Activated B cell treated with CpG ODN at 0.5 μM for 24 hours (primary cell): ENCODE data around the gene TMCO2. TPM values are rescaled to one million over a fixed set of nuclear protein-coding genes. Genes with fewer than 3 reads are reported as not detected.

ENCODE experiments used
- ATAC-seq: fragments of 200-7000 bp; cut with Tn5 transposase; one replicate; pipeline ENCODE4 v1.10.0; 2021; ENCODE audit warnings: low read depth, mild to moderate bottlenecking, moderate library complexity
- CTCF ChIA-PET: fragments of 350-600 bp; sonication (Branson Sonifier 250); formaldehyde crosslinking; loops from one replicate; lab custom pipeline; 2021; ENCODE audit warnings: antibody characterized with exemption; lab: Charles Lee
- POLR2A ChIA-PET: fragments of 350-600 bp; sonication (Branson Sonifier 250); formaldehyde crosslinking; loops from one replicate; lab custom pipeline; 2021; ENCODE audit warnings: antibody characterized with exemption; lab: Charles Lee
- DNase-seq: peaks from one replicate; pipeline ENCODE4 v3.0.0; 2022
- H3K27ac Mint-ChIP-seq: one replicate; pipeline ENCODE4 v1.8.0; 2020; ENCODE audit warnings: mixed read lengths
- H3K27me3 Mint-ChIP-seq: one replicate; pipeline ENCODE4 v1.8.0; 2021; ENCODE audit warnings: mixed read lengths
- H3K36me3 Mint-ChIP-seq: one replicate; pipeline ENCODE4 v1.8.0; 2021; ENCODE audit warnings: low read depth, mixed read lengths
- H3K4me1 Mint-ChIP-seq: one replicate; pipeline ENCODE4 v1.8.0; 2021; ENCODE audit warnings: mixed read lengths
- H3K4me3 Mint-ChIP-seq: one replicate; pipeline ENCODE4 v1.8.0; 2020; ENCODE audit warnings: mild to moderate bottlenecking, mixed read lengths
- H3K9me3 Mint-ChIP-seq: one replicate; pipeline ENCODE4 v1.8.0; 2020; ENCODE audit warnings: mixed read lengths
- CTCF ChIP-seq: fragments of 200-600 bp; IDR thresholded peaks from one replicate; pipeline ENCODE4 v1.8.0; 2022; ENCODE audit warnings: antibody characterized with exemption, mild to moderate bottlenecking
- intact Hi-C: fragments of 100-400 bp; cut with micrococcal nuclease; formaldehyde crosslinking; loops from one replicate; pipeline ENCODE4 v1.15.1; 2024
- total RNA-seq: library from RNA; stranded (reverse); gene quantifications from 2 replicates; pipeline ENCODE4 v1.2.3, GENCODE V29; 2022

The TMCO2 gene
- total RNA-seq, 1 donor from 2014 or later = not detected

GRCh38 chr1:40272653-40273213, 25.0 kb downstream of the TMCO2 start:
- Mint-ChIP-seq H3K36me3 (peaks cover 72% of the 10 kb centered on the region), H3K27ac (no peak overlapping the region), H3K9me3 (no peaks in the 10 kb centered on the region), H3K4me3 (no peak overlapping the region), H3K4me1 (no peaks in the 10 kb centered on the region), H3K27me3 (no peaks in the 10 kb centered on the region)
- ATAC-seq (no peak), DNase-seq (no peak)
- intact Hi-C loops = loop anchor here (5.0 kb wide), 1 partner anchor 130 kb away; no protein-coding TSS in a partner anchor
- TF ChIP-seq CTCF = no peak
- ChIA-PET POLR2A (interaction anchor here (0.8 kb wide), 1 partner anchor 101 kb away, joined by 6 read pairs; the partner anchor contains the start of gene SMAP2), CTCF (interaction anchor here (1.0 kb wide), 1 partner anchor 129 kb away, joined by 3 read pairs; no protein-coding TSS in a partner anchor)

- intact Hi-C loops = loop anchor here (5.0 kb wide), 1 partner anchor 129 kb away; no protein-coding TSS in a partner anchor
- Mint-ChIP-seq H3K9me3 (no peaks in the 10 kb centered on the region), H3K36me3 (peaks cover 65% of the 10 kb centered on the region), H3K27me3 (no peaks in the 10 kb centered on the region), H3K4me3 (no peak overlapping the region), H3K4me1 (no peaks in the 10 kb centered on the region), H3K27ac (no peak overlapping the region)
- ChIA-PET POLR2A (no interaction called here), CTCF (interaction anchor here (1.0 to 2.0 kb wide), 3 partner anchors 130 to 131 kb away, joined by 3 to 6 read pairs (median 6); no protein-coding TSS in a partner anchor)
- no peak for ATAC-seq
- DNase-seq = no peak
- no peak for TF ChIP-seq CTCF
Measured at GRCh38 chr1:40273547-40274166, 25.9 kb downstream of the TMCO2 start.

- Mint-ChIP-seq H3K36me3 (peaks cover 69% of the 10 kb centered on the region), H3K27ac (no peak overlapping the region)
- POLR2A ChIA-PET = interaction anchor here (0.5 kb wide), 2 partner anchors 37 to 80 kb away, joined by 4 to 7 read pairs; no protein-coding TSS in a partner anchor
Measured at GRCh38 chr1:40274331-40274730, 26.6 kb downstream of the TMCO2 start.

GRCh38 chr1:40276122-40276521, 28.4 kb downstream of the TMCO2 start:
- no peak for ATAC-seq
- H3K4me3 Mint-ChIP-seq = no peak overlapping the region
- H3K27me3 Mint-ChIP-seq = no peaks in the 10 kb centered on the region
- ChIA-PET CTCF (no interaction called here), POLR2A (interaction anchor here (0.6 kb wide), 1 partner anchor 174 kb away, joined by 3 read pairs; the partner anchor contains the start of gene ZFP69B)
- no peak for DNase-seq
- no peaks in the 10 kb centered on the region for H3K9me3 Mint-ChIP-seq
- no peak for TF ChIP-seq CTCF
- H3K36me3 Mint-ChIP-seq = peaks cover 69% of the 10 kb centered on the region
- no peaks in the 10 kb centered on the region for H3K4me1 Mint-ChIP-seq
- intact Hi-C loops = no loop called here
- no peak overlapping the region for H3K27ac Mint-ChIP-seq

More at GRCh38 chr1:40274331-40274730, 26.6 kb downstream of the TMCO2 start:
- ATAC-seq = no peak
- TF ChIP-seq CTCF = no peak
- Mint-ChIP-seq H3K4me3 (no peak overlapping the region), H3K4me1 (no peaks in the 10 kb centered on the region), H3K9me3 (no peaks in the 10 kb centered on the region), H3K27me3 (no peaks in the 10 kb centered on the region)
- intact Hi-C loops = loop anchor here (5.0 kb wide), 1 partner anchor 128 kb away; no protein-coding TSS in a partner anchor
- CTCF ChIA-PET = interaction anchor here (1.8 to 2.0 kb wide), 2 partner anchors 130 kb away, joined by 6 read pairs; no protein-coding TSS in a partner anchor
- no peak for DNase-seq

GRCh38 chr1:40281853-40282252, 34.1 kb downstream of the TMCO2 start:
- Mint-ChIP-seq H3K4me3 (no peak overlapping the region), H3K9me3 (no peaks in the 10 kb centered on the region), H3K36me3 (peaks cover 61% of the 10 kb centered on the region), H3K4me1 (no peaks in the 10 kb centered on the region), H3K27ac (no peak overlapping the region), H3K27me3 (no peaks in the 10 kb centered on the region)
- intact Hi-C loops = loop anchor here (5.0 kb wide), 1 partner anchor 35 kb away; the partner anchor contains the start of gene COL9A2
- ATAC-seq (no peak), DNase-seq (no peak)
- ChIA-PET CTCF (interaction anchor here (1.0 to 1.8 kb wide), 2 partner anchors 57 to 138 kb away, joined by 3 to 7 read pairs; no protein-coding TSS in a partner anchor), POLR2A (interaction anchor here (0.9 to 1.1 kb wide), 2 partner anchors 25 to 33 kb away, joined by 3 to 4 read pairs; no protein-coding TSS in a partner anchor)
- TF ChIP-seq CTCF = no peak
